Fibroblast of lung (primary cell): Measurements from ENCODE around the gene WNT10A. TPM values are rescaled to one million over a fixed set of nuclear protein-coding genes. Genes with fewer than 3 reads are reported as not detected.

ENCODE experiments used
- DNase-seq, 2 donors: peaks; one replicate each; pipeline versions ENCODE4 v3.0.0 to v3.0.0-alpha.2; 2010; ENCODE audit warnings: low read depth in 2 of 2
- H2AFZ ChIP-seq: 2 replicates; pipeline ENCODE4 v1.5.1; 2012; ENCODE audit warnings: low read length, control low read depth, inconsistent platforms
- H3K27ac ChIP-seq: 2 replicates; pipeline ENCODE4 v1.5.1; 2011; ENCODE audit warnings: low read length, control low read depth; ENCODE audit not compliant: insufficient read depth
- H3K27me3 ChIP-seq: 2 replicates; pipeline ENCODE4 v1.5.1; 2011; ENCODE audit warnings: mild to moderate bottlenecking, low read length; ENCODE audit not compliant: control insufficient read depth, insufficient read depth
- H3K36me3 ChIP-seq: 2 replicates; pipeline ENCODE4 v1.5.1; 2011; ENCODE audit warnings: low read length; ENCODE audit not compliant: control insufficient read depth, insufficient read depth
- H3K4me1 ChIP-seq: 2 replicates; pipeline ENCODE4 v1.5.1; 2011; ENCODE audit warnings: low read length; ENCODE audit not compliant: control insufficient read depth, insufficient read depth; ENCODE audit errors: extremely low read depth
- H3K4me2 ChIP-seq: 2 replicates; pipeline ENCODE4 v1.5.1; 2011; ENCODE audit warnings: low read length, control low read depth; ENCODE audit not compliant: insufficient read depth; ENCODE audit errors: extremely low read depth
- H3K4me3 ChIP-seq, 4 experiments: fragments of 200-600 bp in 1 of 4; sonication (generic) in 1 of 4; replicated peaks in 1 of 4; 2 replicates each; pipeline ENCODE4 v1.5.1; 2011 to 2016; ENCODE audit warnings: low read length in 4 of 4, low read depth in 3 of 4, mild to moderate bottlenecking in 3 of 4, control low read depth in 2 of 4, inconsistent platforms in 1 of 4, mixed read lengths in 1 of 4; ENCODE audit not compliant: insufficient read depth in 1 of 4; ENCODE audit errors: control extremely low read depth in 1 of 4
- H3K79me2 ChIP-seq: 2 replicates; pipeline ENCODE4 v1.5.1; 2012; ENCODE audit warnings: mild to moderate bottlenecking, low read length, inconsistent platforms; ENCODE audit not compliant: control insufficient read depth, insufficient read depth
- H3K9ac ChIP-seq: 2 replicates; pipeline ENCODE4 v1.5.1; 2011; ENCODE audit warnings: mild to moderate bottlenecking, low read length, control low read depth; ENCODE audit not compliant: insufficient read depth
- H3K9me3 ChIP-seq: 2 replicates; pipeline ENCODE4 v1.5.1; 2012; ENCODE audit warnings: low read depth, low read length; ENCODE audit not compliant: control insufficient read depth, insufficient read depth
- H4K20me1 ChIP-seq: 2 replicates; pipeline ENCODE4 v1.5.1; 2011; ENCODE audit warnings: low read length; ENCODE audit not compliant: control insufficient read depth, insufficient read depth; ENCODE audit errors: extremely low read depth
- CTCF ChIP-seq, 2 donors: IDR thresholded peaks in 1 of 2; conservative IDR thresholded peaks in 1 of 2; 1 replicate in 1 of 2; 2 replicates in 1 of 2; pipeline ENCODE4 v1.5.1; 2011 to 2012; ENCODE audit warnings: low read length in 2 of 2, control low read depth in 1 of 2, inconsistent platforms in 1 of 2, low read depth in 1 of 2, mild to moderate bottlenecking in 1 of 2
- EZH2 ChIP-seq: IDR thresholded peaks from 2 replicates; pipeline ENCODE4 v1.5.1; 2012; ENCODE audit warnings: low read length, control low read depth, mild to moderate bottlenecking; ENCODE audit errors: missing control alignments
- polyA plus RNA-seq, 2 donors: library from polyadenylated mRNA; depleted of rRNA in 1 of 2; stranded (reverse) in 1 of 2; unstranded in 1 of 2; fragments of >200 nt; gene quantifications; 2 replicates each; pipeline ENCODE4 v1.2.1, GENCODE V29; 2011 to 2012; ENCODE audit warnings: missing spikeins in 1 of 2
- total RNA-seq: library from RNA; depleted of rRNA; stranded (reverse); fragments of >200 nt; gene quantifications from 2 replicates; pipeline ENCODE4 v1.2.1, GENCODE V29; 2014

The WNT10A gene
- total and polyA plus RNA-seq, 2 donors (not counting 1 experiment from before 2014, with no cell fraction given): not detected

GRCh38 chr2:218895326-218895725, 14.7 kb downstream of the WNT10A start:
- no peaks in the 10 kb centered on the region for H4K20me1 ChIP-seq
- no peaks in the 10 kb centered on the region for H3K4me1 ChIP-seq
- peaks cover 58% of the 10 kb centered on the region for H3K27me3 ChIP-seq
- no peak overlapping the region for H3K27ac ChIP-seq
- H3K36me3 ChIP-seq: no peaks in the 10 kb centered on the region
- TF ChIP-seq CTCF (conservative IDR thresholded peaks at IDR 0.05 in 1 of 2, IDR thresholded peaks at IDR 0.05 in 1 of 2; ENCODE audit: low read depth in 1 of 2, low read length in 2 of 2): no peak
- TF ChIP-seq EZH2: no peak
- H3K79me2 ChIP-seq: no peaks in the 10 kb centered on the region
- H3K4me3 ChIP-seq: no peak overlapping the region
- DNase-seq: no peak
- no peak overlapping the region for H2AFZ ChIP-seq
- no peak overlapping the region for H3K4me2 ChIP-seq
- H3K9ac ChIP-seq: no peak overlapping the region
- no peaks in the 10 kb centered on the region for H3K9me3 ChIP-seq

- no peak overlapping the region for H3K27ac ChIP-seq
- no peak overlapping the region for H3K9ac ChIP-seq
- H3K27me3 ChIP-seq: peaks cover 58% of the 10 kb centered on the region
- no peaks in the 10 kb centered on the region for H3K36me3 ChIP-seq
- H4K20me1 ChIP-seq: no peaks in the 10 kb centered on the region
- no peak overlapping the region for H3K4me2 ChIP-seq
- TF ChIP-seq EZH2 (peak; percentile 32), CTCF (conservative IDR thresholded peaks at IDR 0.05 in 1 of 2, IDR thresholded peaks at IDR 0.05 in 1 of 2; ENCODE audit: low read depth in 1 of 2, low read length in 2 of 2) (no peak)
- no peaks in the 10 kb centered on the region for H3K4me1 ChIP-seq
- H3K79me2 ChIP-seq: no peaks in the 10 kb centered on the region
- H3K4me3 ChIP-seq: no peak overlapping the region
- no peak overlapping the region for H2AFZ ChIP-seq
- H3K9me3 ChIP-seq: no peaks in the 10 kb centered on the region
- DNase-seq: no peak
Measured at GRCh38 chr2:218895759-218896500, 15.3 kb downstream of the WNT10A start.

DNA sequence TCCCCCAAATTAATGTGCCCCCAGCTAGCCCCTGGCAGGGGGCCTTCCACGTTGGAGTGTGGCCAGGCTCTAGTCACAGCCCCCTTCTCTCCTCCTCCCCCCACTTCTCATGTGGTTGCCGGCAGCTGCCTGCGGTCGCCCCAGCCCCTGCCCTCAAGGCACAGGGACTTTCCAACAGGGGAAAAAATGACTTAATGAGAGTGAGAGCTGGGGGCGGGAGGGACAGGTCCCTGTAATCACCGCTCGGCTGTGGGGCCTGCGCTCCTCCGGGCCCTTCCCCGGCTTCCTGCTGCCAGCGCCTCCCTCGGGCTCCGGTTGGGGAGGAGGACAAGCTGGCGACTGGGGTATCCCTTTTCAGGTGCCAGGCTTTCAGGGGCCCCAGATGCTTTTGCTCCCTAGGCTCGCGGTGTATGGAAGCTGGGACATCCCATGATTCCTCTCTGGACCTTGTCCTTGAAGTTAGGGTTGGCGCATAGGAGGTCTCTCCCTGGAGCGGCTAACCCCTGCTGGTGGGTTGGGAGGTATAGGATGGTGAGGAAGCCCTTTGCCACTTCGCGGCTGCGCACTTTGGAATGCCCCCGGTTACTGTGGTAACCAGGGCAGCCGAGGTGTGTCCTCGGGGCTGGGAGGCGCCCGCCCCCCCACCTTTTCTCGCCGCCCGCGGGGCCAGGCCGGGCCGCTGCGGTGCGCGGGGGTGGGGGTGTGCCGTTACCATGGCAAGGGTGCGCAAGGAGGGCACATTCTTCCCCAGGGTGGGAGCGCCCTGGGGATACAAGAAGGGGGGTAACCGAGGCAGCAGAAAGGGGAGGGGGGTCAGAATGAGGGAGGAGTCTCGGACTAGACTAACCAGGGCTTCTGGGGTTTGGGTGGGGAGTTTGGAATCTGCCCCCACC, 16.1 kb downstream of the WNT10A start:
- H3K4me3 ChIP-seq: no peak overlapping the region
- no peak overlapping the region for H2AFZ ChIP-seq
- no peak overlapping the region for H3K27ac ChIP-seq
- TF ChIP-seq EZH2 (no peak), CTCF (conservative IDR thresholded peaks at IDR 0.05 in 1 of 2, IDR thresholded peaks at IDR 0.05 in 1 of 2; ENCODE audit: low read depth in 1 of 2, low read length in 2 of 2) (no peak)
- H3K27me3 ChIP-seq: peaks cover 55% of the 10 kb centered on the region
- peak in 1 of 2 donors; percentile 64 for DNase-seq
- H3K9me3 ChIP-seq: no peaks in the 10 kb centered on the region
- no peaks in the 10 kb centered on the region for H3K4me1 ChIP-seq
- no peaks in the 10 kb centered on the region for H3K79me2 ChIP-seq
- no peak overlapping the region for H3K9ac ChIP-seq
- H4K20me1 ChIP-seq: no peaks in the 10 kb centered on the region
- no peaks in the 10 kb centered on the region for H3K36me3 ChIP-seq
- H3K4me2 ChIP-seq: no peak overlapping the region
